HT-29 (cell line): ENCODE measurements around the gene FOXL2. TPM values are rescaled to one million over a fixed set of nuclear protein-coding genes. Genes with fewer than 3 reads are reported as not detected.

Experiments
- DNase-seq: peaks from one replicate; pipeline ENCODE4 v3.0.0-alpha.2; 2015; ENCODE audit warnings: low spot score
- total RNA-seq: library from RNA; depleted of rRNA; stranded (reverse); fragments of >200 nt; shearing (Covaris generic); gene quantifications from 2 replicates; pipeline ENCODE4 v1.2.3, GENCODE V29; 2014

FOXL2 gene
- total RNA-seq, 1 experiment from 2014 or later = not detected

GRCh38 chr3:138933068-138933668 lies 13.8 kb downstream of the FOXL2 start:
- DNase-seq = no peak

DNA sequence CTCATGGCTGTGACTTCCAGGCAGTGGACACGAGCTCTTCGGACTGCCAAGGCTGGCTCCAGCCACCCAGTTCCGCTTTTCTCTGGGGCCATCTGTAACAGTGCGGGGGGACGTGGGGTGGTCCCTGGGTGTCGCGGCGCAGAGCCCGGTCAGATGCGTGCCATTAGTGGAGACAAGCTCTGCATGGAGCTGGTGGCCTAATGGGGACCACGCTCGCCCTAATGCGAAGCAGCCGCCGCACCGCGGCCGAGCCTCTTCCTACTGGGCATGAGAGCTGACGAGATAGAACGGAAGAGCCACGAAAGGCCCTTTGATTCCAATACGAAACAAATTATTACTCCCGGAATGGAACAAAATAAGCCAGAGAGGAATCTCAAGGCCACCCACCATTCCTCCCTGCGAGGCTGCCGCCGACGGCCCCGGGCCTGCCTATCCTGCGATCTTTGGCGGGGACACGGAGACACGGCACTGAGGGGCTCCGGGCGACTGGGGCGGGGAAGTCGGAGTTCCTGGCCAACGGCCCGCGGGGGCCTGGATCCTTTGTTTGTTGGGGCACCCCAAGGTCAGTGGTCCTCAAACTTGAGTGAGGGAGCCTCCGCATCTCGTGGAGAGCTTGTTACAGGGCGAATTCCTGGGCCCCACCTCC lies 18.1 kb downstream of the FOXL2 start:
- no peak for DNase-seq

- DNase-seq = peak; percentile 95
These were observed 23.4 kb downstream of the FOXL2 start for GRCh38 chr3:138923531-138923994.

DNA sequence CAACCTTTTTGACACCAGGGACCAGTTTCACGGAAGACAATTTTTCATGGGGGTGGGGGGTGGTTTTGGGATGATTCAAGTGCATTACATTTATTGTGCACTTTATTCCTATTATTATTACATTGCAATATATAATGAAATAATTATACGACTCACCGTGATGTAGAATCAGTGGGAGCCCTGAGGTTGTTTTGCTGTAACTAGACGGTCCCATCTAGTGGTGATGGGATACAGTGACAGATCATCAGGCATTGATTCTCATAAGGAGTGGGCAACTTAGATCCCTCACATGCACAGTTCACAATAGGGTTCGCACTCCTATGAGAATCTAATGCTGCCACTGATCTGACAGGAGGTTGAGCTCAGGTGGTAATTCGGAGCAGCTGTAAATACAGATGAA lies 24.5 kb downstream of the FOXL2 start:
- peak; percentile 37 for DNase-seq

DNA sequence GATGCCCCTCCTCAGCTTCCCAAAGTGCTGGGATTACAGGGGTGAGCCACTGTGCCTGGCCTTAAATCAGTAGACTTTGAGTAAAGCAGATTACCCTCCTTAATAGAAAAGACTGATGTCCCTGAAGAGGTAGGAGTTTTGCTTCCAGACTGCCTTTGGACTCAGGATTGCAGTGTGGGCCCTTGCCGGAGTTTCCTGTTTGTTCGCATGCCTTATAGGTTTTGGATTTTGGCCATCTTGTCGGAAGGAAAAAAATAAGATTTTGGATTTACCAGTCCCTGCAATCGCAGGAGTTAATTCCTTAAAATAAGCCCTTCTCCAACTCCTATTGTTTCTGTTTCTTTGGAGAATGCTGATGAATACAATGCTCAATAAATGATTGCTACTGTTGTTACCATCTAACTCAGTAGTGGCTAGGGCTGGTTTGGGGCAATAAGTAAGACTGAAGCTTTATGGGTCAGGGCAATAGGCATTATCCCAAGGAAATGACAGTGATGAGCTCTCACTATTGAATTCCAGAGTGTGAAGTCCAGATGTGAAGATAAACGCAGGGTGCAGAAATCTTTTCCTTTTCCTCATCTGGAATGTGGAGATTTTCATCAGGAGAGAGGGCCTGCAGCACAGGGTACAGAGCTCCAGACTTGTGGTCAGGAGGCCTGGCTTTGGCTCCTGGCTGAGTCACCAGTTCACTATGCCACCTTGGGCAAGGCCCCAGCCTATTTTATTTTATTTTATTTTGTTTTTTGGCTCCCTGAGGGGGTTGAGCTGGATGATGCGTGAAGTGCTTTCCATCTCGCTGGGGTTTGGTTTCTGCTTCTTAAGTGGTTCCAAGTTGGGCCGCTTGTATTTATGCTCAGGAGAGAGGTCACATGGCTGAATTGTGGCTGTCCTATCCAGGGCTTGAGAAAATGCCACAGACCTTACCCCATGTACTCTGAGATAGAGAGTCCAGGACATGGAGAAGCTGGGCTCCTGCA lies 25.3 kb downstream of the FOXL2 start:
- peak; percentile 51 for DNase-seq

GRCh38 chr3:138919325-138919724 lies 27.6 kb downstream of the FOXL2 start:
- no peak for DNase-seq

GRCh38 chr3:138916824-138917223 lies 30.1 kb downstream of the FOXL2 start:
- peak; percentile 66 for DNase-seq

DNA sequence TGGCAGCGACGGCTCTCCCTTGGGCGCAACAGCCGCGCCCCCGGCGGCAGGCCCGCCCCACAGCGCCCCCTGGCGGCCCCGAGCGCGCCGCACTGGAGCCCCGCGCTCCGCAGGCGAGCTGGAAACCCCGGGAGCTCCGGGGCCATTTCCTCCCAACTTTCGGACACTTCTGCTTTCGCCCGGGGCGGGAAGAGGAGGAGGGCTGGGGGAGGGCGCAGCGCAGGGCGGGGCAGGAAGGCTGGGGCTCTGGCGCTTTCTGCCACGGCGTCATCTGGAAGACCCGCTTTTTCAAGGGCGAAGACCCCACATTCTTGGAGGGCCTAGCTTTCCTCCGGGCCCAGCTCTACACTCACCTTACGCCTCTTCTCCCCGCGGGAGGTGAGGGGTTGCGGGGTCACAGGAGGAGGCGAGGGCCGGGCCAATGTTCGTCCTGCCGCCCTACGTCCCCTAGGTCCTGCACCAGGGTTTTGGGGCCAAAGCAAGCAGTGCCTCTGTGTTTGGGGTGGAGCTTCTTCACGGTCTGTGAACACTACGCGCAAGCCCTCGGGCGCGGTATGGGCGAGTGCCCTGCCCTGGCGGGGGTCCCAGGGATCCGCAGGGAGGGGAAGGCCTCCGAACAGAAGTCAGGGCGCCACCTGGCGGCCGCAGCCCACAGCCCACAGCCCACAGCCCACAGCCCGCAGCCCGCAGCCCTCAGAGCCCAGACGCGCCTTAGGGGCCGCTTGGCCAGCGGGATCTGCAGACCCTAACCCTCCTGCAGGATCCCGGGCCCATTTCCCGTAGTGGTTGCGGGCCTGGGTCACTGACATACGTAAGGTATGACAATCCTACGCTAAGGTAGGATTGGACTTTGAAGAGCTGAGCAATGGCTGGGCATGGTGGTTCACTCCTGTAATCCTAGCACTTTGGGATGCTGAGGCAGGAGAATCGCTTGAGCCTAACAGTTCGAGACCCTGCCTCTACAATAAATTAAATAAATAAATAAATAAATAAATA lies 31.1 kb downstream of the FOXL2 start:
- DNase-seq = peak; percentile 85

GRCh38 chr3:138914870-138915502 lies 32.0 kb downstream of the FOXL2 start:
- peak; percentile 87 for DNase-seq

- DNase-seq = no peak
These were observed 33.2 kb downstream of the FOXL2 start for GRCh38 chr3:138913766-138914165.

- no peak for DNase-seq
These were observed 34.7 kb downstream of the FOXL2 start for GRCh38 chr3:138912237-138912636.

GRCh38 chr3:138911621-138912020 lies 35.3 kb downstream of the FOXL2 start:
- no peak for DNase-seq

GRCh38 chr3:138909904-138910303 lies 37.0 kb downstream of the FOXL2 start:
- DNase-seq = no peak

DNA sequence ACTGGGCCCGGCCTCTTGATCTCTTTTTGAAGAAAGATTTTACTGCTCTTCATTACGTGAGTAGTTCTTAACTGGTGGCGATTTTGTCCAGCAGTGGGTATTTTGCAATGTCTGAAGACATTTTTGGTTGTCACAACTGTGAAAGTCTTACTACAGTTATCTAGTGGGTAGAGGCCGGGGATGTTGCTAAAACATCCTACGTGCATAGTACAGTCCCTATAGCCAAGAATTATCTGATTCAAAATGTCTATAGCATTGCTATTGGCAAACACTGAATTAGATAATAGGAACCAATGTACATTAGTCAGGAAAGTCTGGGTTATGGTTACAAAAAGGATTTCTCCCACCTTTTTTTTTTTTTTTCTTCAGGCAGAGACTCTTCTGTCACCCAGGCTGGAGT lies 38.1 kb downstream of the FOXL2 start:
- no peak for DNase-seq

DNA sequence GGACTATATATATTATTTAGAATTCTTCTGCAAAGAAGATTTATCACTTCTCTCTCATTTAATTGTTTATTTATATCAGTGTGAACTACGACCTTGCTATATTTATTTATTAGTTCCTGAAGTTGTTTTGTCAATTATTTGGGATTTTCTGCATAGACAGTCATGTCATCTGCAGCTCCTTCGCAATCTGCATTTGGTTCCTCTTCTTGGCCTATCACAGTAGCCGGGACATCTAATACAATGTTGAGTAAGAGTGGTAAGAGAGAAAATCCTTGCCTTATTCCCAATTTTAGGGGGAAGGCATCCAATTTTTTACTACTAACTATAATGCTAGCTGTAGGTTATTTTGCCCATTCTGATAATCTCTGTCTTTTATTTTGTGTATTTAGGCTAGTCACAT lies 39.4 kb downstream of the FOXL2 start:
- DNase-seq = no peak

DNA sequence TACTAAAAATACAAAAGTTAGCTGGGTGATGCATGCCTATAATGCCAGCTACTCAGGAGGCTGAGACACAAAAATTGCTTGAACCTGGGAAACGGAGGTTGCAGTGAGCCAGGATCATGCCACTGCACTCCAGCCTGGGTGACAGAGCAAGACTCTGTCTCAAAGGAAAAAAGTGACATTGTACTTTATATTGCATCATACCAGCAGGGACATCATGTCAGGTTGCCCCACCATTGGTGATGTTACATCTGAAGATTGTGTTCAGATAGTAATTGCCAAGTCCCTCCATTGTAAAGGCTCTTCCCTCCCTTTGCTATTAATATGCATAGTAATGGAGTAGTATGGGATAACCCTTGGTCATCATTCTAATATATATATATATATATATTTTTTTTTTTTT lies 44.8 kb downstream of the FOXL2 start:
- no peak for DNase-seq

- DNase-seq = no peak
These were observed 45.4 kb downstream of the FOXL2 start for GRCh38 chr3:138901567-138901966.

- DNase-seq = no peak
These were observed 47.5 kb downstream of the FOXL2 start for GRCh38 chr3:138899351-138899991.

GRCh38 chr3:138898708-138899107 lies 48.2 kb downstream of the FOXL2 start:
- DNase-seq = no peak

GRCh38 chr3:138898301-138898700 lies 48.6 kb downstream of the FOXL2 start:
- DNase-seq = no peak
